Colonic mucosa (tissue), 4 donors: ENCODE results near the gene STK17B. TPM values are rescaled to one million over a fixed set of nuclear protein-coding genes. Genes with fewer than 3 reads are reported as not detected.

Source experiments
- DNase-seq: peaks from one replicate; pipeline ENCODE4 v3.0.0-alpha.2; 2020
- H3K27ac ChIP-seq: fragments of 200-600 bp; one replicate; pipeline ENCODE4 v1.8.0; 2021
- H3K27me3 ChIP-seq: fragments of 200-600 bp; one replicate; pipeline ENCODE4 v1.8.0; 2021
- H3K36me3 ChIP-seq: fragments of 200-600 bp; one replicate; pipeline ENCODE4 v1.8.0; 2021
- H3K4me1 ChIP-seq: fragments of 200-600 bp; one replicate; pipeline ENCODE4 v1.8.0; 2021; ENCODE audit warnings: mild to moderate bottlenecking
- H3K4me3 ChIP-seq: fragments of 200-600 bp; one replicate; pipeline ENCODE4 v1.8.0; 2021
- H3K9ac ChIP-seq, 2 donors: one replicate each; pipeline ENCODE4 v1.7.0; 2013; ENCODE audit warnings: control low read depth in 2 of 2, low read depth in 2 of 2, low read length in 2 of 2
- H3K9me3 ChIP-seq: fragments of 200-600 bp; one replicate; pipeline ENCODE4 v1.8.0; 2021
- intact Hi-C: fragments of 100-400 bp; cut with DNase I; formaldehyde crosslinking; loops from one replicate; pipeline ENCODE4 v1.14.1; 2022
- total RNA-seq, 2 donors: library from RNA; stranded (reverse); fragmentation: NEBNext Ultra II Directional in 1 of 2; extraction: Animal tissue kit (Norgen Biotek cat#: 25700) in 1 of 2; gene quantifications; one replicate each; pipeline ENCODE4 v1.2.1, GENCODE V29; 2021
- TF ChIP-seq, protein P1 (sequence below): fragments of 200-600 bp; IDR thresholded peaks from one replicate; pipeline ENCODE4 v1.8.0; 2022; ENCODE audit warnings: antibody characterized with exemption, mild to moderate bottlenecking
- donor health status: healthy.
- donor health status: DM: no; HTN: no; CAD: no.
- donor health status: DM: no; HTN: no; CAD: no.

Gene STK17B
- total RNA-seq, 2 donors from 2014 or later: 13.9 to 40.5 TPM

DNA sequence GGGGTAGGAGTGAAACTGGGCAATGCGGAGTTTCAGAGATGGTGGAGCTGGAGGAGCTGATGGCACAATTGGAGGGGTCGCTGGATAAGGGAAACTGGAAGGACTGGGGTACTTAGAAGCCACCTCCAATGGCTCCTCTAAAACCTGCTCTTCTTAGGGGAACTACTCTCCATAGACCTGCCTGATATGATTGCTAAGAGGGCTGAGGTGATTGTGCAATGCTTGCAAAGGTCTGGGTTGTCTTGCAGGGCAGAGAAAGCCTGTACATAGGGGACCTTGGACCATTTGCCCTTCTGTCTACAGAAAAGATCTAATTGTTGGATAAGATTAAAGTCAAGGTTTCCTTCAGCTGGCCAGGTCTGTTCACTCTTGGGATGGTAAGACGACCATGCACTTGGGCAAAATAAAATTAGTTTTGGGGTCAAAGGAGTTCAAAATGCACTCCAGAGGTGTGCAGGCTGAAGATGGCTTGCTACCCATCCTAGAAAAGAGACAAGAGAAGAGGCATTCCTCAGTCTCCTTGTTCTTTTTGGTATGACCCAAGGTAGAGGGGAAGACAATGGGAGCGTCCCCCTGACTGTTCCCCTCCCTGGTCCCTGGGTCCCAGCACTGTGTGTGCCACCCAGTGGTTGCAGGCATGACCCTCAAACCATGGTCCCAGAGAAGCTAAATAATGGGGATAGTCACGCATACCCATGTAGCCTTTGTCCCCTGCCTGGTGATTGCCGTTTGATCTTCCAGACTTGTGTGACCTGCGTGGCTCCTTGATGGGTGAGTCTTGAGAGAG lies 41.1 kb downstream of the STK17B start:
- DNase-seq: no peak
- intact Hi-C loops: no loop called here
- Histone ChIP-seq H3K9me3 (peaks cover 7% of the 10 kb centered on the region), H3K9ac (no peak overlapping the region), H3K27ac (no peak overlapping the region), H3K4me1 (no peaks in the 10 kb centered on the region), H3K4me3 (no peak overlapping the region), H3K27me3 (no peaks in the 10 kb centered on the region), H3K36me3 (no peaks in the 10 kb centered on the region)
- TF ChIP-seq, protein P1, sequence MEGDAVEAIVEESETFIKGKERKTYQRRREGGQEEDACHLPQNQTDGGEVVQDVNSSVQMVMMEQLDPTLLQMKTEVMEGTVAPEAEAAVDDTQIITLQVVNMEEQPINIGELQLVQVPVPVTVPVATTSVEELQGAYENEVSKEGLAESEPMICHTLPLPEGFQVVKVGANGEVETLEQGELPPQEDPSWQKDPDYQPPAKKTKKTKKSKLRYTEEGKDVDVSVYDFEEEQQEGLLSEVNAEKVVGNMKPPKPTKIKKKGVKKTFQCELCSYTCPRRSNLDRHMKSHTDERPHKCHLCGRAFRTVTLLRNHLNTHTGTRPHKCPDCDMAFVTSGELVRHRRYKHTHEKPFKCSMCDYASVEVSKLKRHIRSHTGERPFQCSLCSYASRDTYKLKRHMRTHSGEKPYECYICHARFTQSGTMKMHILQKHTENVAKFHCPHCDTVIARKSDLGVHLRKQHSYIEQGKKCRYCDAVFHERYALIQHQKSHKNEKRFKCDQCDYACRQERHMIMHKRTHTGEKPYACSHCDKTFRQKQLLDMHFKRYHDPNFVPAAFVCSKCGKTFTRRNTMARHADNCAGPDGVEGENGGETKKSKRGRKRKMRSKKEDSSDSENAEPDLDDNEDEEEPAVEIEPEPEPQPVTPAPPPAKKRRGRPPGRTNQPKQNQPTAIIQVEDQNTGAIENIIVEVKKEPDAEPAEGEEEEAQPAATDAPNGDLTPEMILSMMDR: no peak

DNA sequence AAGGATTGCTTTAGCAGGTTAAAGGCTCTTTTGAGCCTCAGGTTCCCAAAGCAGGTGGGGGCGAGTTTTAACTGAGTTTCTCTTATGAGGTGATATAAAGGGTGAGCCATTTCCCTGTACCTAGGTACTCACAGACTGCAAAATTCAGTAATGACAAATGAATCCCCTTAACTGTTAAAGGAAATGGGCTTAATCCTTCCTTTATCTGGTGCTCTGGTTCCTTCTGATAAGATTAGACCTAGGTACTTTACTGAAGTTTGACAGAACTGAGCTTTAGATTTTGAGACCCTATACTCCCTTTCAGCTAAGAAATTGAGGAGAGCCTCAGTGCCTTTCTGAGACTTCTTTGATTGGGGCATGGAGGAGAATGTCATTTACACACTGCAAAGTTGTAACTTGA lies 42.6 kb downstream of the STK17B start:
- TF ChIP-seq, protein P1: no peak
- Histone ChIP-seq H3K36me3 (no peaks in the 10 kb centered on the region), H3K9me3 (peaks cover 7% of the 10 kb centered on the region), H3K27me3 (no peaks in the 10 kb centered on the region), H3K4me1 (no peaks in the 10 kb centered on the region), H3K4me3 (no peak overlapping the region), H3K27ac (no peak overlapping the region), H3K9ac (no peak overlapping the region)
- no peak for DNase-seq
- intact Hi-C loops: no loop called here

DNA sequence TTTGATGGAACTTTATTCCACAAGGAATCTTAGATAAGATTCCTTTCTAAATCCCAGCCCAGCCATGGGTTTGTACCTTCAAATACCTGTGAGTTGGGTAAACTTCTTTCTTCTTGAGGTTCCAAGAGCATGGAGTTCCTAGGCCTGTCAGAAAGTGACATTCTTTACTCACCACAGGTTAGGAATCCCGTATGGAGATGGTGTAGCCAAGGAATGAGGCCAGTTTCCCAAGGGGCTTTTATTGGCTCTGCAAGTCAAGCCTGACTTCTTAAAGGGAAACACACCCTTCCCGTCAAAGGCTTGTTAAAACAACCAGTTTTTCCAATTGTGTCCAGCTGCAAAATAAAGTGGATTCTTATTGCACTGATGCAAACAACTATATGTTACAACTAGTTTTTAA lies 45.8 kb downstream of the STK17B start:
- TF ChIP-seq, protein P1: no peak
- Histone ChIP-seq H3K4me1 (no peaks in the 10 kb centered on the region), H3K36me3 (no peaks in the 10 kb centered on the region), H3K9me3 (no peaks in the 10 kb centered on the region), H3K4me3 (no peak overlapping the region), H3K27ac (no peak overlapping the region), H3K27me3 (no peaks in the 10 kb centered on the region), H3K9ac (no peak overlapping the region)
- no peak for DNase-seq
- intact Hi-C loops: no loop called here

DNA sequence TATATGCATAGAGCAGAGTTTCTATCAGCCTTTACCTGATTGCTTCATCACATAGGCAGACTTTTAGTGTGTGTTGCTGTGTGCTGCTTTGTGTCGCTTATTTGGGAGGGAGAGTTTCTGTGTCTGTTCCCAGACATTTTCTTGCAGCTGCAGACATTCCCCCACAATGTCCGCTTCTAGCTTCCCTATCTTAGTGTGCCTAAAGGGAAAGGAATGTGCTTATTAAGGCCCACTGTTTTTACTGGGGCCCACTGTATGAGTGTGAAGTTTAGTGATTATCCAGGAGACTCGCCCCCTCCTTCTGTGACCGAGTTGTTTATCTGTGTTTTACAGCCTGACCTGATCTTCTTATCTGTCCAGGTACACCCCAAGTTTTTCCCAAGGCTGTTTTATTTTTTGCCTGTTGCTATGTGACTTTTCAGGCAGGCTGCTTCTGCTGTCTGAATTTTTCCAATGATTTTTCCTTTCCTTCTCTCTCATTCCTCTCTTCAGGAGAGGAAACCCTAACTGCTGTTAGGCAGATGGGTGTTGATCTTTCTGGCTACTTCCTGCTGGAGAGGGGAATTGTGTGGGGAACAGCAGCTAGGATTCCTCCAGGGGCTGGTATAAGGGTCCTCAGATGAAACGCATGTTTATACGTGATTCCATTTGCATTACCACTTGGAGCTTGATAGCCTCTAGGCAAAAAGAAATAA lies 47.6 kb downstream of the STK17B start:
- no peak for DNase-seq
- H3K9ac ChIP-seq: no peak overlapping the region
- H3K4me3 ChIP-seq: no peak overlapping the region
- no peaks in the 10 kb centered on the region for H3K4me1 ChIP-seq
- no peaks in the 10 kb centered on the region for H3K27me3 ChIP-seq
- intact Hi-C loops: no loop called here
- no peak overlapping the region for H3K27ac ChIP-seq
- no peaks in the 10 kb centered on the region for H3K36me3 ChIP-seq
- TF ChIP-seq, protein P1: no peak
- no peaks in the 10 kb centered on the region for H3K9me3 ChIP-seq

DNA sequence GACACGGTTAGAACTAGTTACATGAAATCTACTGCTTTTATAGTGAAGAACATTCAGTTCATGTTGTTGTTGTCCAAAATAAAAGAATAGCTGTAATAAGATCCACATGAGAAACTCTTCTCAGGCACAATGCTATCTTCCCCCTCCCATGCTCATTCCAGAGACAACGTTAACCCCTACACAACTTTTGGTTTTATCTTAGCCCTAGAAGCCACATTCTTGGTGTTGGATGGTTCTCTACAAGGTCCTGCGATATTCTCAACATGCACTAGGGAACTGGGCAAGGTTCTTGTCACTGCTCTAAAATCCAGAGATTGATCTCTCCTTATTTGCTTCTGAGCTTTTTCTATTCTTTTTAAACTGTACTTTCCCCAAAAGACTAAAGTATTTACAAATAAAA lies 51.5 kb downstream of the STK17B start:
- no peaks in the 10 kb centered on the region for H3K27me3 ChIP-seq
- no peak for DNase-seq
- intact Hi-C loops: no loop called here
- H3K36me3 ChIP-seq: no peaks in the 10 kb centered on the region
- no peak overlapping the region for H3K9ac ChIP-seq
- no peaks in the 10 kb centered on the region for H3K4me1 ChIP-seq
- H3K27ac ChIP-seq: no peak overlapping the region
- no peak overlapping the region for H3K4me3 ChIP-seq
- TF ChIP-seq, protein P1: no peak
- no peaks in the 10 kb centered on the region for H3K9me3 ChIP-seq
